ENCODE data around the gene RASGRF1.
"Not testable (repeated sequence)": the region's sequence is repeated elsewhere in the genome, so short reads cannot be mapped to it uniquely, and the experiment has no call there.

RASGRF1 gene

DNA sequence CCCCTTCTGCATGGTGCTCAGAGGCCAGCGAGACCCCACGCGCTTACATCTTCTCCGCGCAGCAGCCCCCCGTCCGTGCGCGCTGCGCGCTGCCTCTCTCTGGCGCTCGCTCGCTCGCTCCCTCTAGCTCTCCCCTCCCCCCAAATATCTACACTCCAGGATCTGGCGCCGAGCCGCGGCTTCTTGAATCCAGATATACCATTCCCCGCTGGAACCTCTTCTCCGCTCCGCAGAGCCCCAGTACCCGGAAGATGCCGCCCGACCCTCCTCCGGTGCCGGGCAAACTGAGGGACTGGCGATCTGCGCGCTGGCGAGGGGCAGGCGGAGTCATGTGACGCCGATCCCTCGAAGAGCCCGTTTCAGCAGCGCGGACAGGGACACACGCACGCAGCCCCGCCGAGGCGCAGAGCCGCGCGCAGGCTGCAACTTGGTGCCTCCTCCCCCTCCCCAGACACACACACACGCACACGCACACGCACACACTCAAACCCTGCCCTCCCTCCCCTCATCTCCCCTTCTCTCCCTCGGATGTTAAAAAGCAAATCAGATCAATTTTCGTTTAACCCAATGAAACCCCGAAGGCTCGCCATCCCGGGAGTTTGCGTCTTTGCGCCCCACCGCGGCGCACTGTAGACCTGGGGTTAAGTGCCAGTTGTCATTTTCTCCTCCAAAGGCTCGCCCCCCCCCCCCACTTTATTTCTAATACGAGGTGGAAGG, at the start of gene RASGRF1:
TSS of gene RASGRF1 (minus strand) at position 294 of the 717 bp plus-strand sequence. CDS start at position 12, 282 bp downstream.
- peak; percentile 31 for DNase-seq (ENCODE audit: low read depth, low spot score)

GRCh38 chr15:79136434-79137046, 46.0 kb upstream of the RASGRF1 start:
- DNase-seq (ENCODE audit: low read depth, low spot score): no peak

DNA sequence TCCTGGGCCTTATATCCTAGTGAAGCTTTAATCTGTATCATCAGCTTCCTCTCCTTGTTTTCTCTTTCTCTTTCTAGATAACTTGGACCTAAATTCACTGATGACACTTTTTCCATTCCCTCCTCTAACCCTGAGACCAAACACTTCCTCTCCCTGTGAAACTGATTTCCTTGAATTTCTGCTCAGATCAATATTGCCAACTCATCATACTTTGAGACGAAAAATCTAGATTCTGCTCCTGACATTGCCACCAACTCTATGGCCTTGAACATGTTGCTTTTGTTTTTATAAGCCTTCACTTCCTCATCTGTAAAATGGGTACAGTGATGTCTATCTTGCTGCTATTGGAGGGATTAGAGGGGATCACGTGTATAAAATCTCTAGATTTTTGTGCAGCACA, 42.7 kb upstream of the RASGRF1 start:
- no peak for DNase-seq (ENCODE audit: low read depth, low spot score)

DNA sequence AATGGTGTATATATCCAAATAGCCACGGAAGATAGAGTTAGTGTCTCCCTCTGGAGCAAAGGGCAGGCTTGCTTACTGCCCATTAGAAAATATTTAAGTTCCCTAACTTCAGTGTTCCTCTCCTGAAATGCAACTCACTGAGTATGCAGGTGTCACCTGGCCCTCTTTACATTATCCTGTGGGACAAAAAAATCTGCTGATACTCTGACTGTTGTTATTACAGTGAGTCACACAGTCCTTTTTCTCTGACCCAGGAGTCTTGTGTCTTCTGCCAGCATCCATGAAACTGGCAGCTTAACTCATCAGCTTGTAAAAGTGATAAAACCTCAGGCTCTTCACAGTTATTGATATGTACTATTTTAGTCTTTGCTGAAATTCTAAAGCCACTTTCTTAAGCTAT, 42.2 kb upstream of the RASGRF1 start:
- no peak for DNase-seq (ENCODE audit: low read depth, low spot score)

DNA sequence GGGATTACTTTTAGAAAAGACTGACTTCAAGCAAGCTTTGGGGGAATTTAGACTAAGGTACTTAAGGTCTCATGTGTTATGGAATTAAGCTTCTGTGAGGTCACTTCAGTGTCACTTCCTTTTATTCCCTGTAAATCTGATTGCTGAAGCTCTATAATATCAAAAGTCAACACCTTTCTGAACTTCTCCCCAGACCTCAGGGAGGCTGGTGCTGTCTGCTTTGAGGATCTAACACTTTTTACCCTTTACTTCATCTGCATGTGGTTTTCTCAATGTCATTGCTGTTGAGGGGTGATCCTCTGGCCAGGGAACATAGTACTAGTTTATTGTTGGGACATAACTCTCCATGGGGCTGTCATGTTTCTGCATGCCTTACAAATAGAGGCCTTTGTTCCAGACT, 41.8 kb upstream of the RASGRF1 start:
- DNase-seq (ENCODE audit: low read depth, low spot score): no peak

- no peak for DNase-seq (ENCODE audit: low read depth, low spot score)
These were observed 40.1 kb upstream of the RASGRF1 start for GRCh38 chr15:79130535-79131130.

DNA sequence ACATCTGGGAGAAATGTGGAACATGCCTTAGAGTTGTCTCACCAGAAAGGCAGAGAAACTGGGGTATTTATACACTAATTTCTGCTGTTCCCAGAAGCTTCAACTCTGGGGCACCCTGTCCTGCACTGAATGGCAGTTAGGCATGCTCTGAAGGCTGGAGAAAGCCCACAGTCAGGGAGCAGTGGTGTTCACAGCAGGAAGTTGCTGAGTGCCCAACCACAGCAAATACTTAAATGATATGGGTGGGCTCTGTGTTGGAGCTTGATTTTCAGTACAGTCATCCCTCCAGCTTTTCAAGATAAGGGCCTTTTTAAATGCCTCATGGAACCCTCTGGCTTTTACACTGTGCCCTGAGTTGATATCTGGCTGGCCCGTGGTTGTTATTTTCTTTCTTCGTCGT, 38.7 kb upstream of the RASGRF1 start:
- DNase-seq (ENCODE audit: low read depth, low spot score): no peak

GRCh38 chr15:79128556-79128955, 38.0 kb upstream of the RASGRF1 start:
- DNase-seq (ENCODE audit: low read depth, low spot score): no peak

GRCh38 chr15:79124388-79124787, 33.8 kb upstream of the RASGRF1 start:
- DNase-seq (ENCODE audit: low read depth, low spot score): no peak

DNA sequence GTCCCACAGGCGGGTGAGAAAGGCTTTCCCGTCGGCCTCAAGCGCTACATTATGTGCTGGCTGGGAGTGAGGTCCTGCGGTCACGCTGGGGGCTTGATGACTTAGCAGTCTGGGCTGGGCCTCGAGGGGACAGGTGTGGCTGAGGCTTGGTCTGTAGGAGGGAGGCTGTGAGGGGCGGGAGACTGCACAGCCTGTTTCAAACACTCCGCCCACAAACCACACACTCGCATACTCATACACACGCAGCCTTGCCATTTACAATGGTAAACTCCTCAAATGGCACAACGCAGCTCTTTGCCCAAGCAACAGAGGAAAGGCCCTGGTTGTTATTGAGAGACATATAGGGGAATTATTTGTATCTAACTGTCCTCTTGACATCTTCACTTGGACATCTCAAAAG, 32.4 kb upstream of the RASGRF1 start:
- DNase-seq (ENCODE audit: low read depth, low spot score): no peak

- DNase-seq (ENCODE audit: low read depth, low spot score): no peak
These were observed 31.8 kb upstream of the RASGRF1 start for GRCh38 chr15:79122391-79122790.

DNA sequence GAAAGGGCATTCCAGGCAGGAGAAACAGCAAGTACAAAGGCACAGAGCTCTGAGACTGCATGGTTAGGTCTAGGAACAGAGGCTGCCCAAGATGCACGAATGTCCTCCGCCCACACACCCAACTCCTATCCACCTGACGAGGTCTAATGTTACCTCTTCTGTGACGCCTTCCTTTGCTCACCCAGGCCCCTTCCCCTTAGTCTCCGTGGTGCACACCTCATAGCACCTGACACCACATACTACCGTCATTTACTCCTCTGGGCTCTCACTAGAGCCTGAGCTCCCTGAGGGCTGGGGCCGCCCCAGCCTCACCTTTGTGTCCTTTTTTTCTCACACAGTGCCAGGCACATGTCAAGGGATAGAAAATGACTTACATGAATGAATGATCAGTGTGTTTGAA, 31.0 kb upstream of the RASGRF1 start:
- no peak for DNase-seq (ENCODE audit: low read depth, low spot score)

- no peak for DNase-seq (ENCODE audit: low read depth, low spot score)
These were observed 27.0 kb upstream of the RASGRF1 start for GRCh38 chr15:79117442-79118204.

GRCh38 chr15:79116771-79117170, 26.2 kb upstream of the RASGRF1 start:
- DNase-seq (ENCODE audit: low read depth, low spot score): no peak

DNA sequence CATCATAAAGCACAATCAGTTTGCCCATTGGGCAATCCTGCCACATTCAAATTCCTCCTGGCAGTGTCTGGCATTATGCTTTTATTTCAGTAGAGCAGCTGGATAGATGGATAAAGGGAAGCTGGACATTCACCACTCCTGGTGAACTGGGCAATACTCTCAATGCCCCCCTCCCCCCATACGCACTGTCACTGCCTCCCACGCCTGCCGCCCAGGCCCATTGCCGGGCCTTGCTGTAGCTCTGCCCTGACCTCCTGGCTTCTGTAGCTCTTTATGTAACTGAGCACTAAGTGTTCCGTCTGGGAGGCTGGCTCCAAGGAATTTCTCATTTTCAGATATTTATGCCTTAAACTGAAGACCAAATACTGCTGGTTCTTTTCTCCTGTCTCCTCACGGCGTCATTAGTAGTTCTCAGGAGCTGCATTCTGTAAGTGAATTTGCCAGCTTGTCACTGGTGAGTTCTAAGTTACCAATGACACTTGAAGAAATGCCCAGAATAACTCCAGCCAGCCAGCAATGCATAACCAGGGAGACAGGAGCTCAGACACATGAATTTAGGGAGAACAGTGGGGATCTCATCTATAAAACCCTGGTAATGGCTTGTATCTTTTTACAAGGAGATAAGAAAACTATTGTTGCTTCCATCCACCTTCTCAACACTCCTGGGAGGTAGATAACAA, 25.5 kb upstream of the RASGRF1 start:
- DNase-seq (ENCODE audit: low read depth, low spot score): no peak

DNA sequence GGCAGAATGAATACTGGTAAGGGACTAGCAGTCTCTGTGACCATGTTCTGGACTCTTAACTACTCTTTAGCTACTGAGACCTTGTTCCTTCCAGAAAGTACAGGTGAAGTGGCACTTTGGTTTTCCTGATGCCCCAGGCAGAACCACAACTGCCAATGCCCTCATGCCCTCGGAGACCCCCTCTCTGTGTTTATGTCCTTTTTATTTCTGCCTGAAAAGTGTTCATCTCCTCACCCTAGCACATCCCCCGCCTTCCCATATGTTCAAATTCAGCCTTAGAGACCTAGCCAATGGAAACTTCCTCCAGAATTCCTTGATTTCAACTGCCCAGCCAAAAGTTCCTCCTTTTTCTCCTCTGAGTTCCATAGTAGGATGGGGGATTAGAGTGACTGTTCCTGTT, 23.3 kb upstream of the RASGRF1 start:
- DNase-seq (ENCODE audit: low read depth, low spot score): no peak

DNA sequence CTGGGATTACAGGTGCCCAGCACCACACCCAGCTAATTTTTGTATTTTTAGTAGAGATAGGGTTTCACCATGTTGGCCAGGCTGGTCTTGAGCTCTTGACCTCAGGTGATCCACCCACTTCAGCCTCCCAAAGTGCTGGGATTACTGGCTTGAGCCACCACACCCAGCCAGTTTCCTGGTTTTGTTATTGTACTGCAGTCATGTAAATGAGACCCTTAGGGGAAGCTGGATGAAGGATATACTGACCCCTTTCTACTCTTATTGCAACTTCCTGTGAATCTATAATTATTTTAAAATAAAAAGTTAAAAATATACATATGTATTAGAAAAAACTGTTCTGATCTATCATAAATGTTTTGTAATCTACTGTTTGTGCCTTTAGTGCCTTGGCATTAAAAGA, 20.8 kb upstream of the RASGRF1 start:
- DNase-seq (ENCODE audit: low read depth, low spot score): not testable (repeated sequence)

GRCh38 chr15:79105141-79105540, 14.6 kb upstream of the RASGRF1 start:
- no peak for DNase-seq (ENCODE audit: low read depth, low spot score)

GRCh38 chr15:79102595-79102994, 12.0 kb upstream of the RASGRF1 start:
- no peak for DNase-seq (ENCODE audit: low read depth, low spot score)

- no peak for DNase-seq (ENCODE audit: low read depth, low spot score)
These were observed 11.4 kb upstream of the RASGRF1 start for GRCh38 chr15:79101866-79102581.

DNA sequence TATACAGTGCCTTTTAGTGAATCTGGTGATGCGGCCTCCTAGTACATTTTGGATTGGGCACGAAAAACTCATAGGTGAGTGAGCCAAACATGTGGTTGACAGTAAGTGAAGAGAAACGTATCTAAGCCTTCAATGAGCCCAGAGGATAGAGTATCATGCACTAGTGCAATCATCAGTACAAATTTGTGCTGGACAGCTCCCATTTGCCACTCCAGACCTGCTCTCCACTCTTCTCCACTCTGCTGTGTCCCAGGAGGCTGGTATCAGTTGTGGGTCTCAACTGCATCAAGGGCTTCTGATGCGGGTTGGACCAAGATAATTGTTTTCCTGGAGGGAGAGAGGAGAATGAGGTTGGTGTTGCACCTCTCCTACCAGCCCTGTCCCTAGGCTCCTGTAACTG, 9.1 kb upstream of the RASGRF1 start:
- peak; percentile 11 for DNase-seq (ENCODE audit: low read depth, low spot score)
